Colonic mucosa (tissue), 4 donors: ENCODE results near the gene DSN1. TPM values are rescaled to one million over a fixed set of nuclear protein-coding genes. Genes with fewer than 3 reads are reported as not detected.

Experiments used
- DNase-seq: peaks from one replicate; pipeline ENCODE4 v3.0.0-alpha.2; 2020
- H3K27ac ChIP-seq: fragments of 200-600 bp; one replicate; pipeline ENCODE4 v1.8.0; 2021
- H3K27me3 ChIP-seq: fragments of 200-600 bp; one replicate; pipeline ENCODE4 v1.8.0; 2021
- H3K36me3 ChIP-seq: fragments of 200-600 bp; one replicate; pipeline ENCODE4 v1.8.0; 2021
- H3K4me1 ChIP-seq: fragments of 200-600 bp; one replicate; pipeline ENCODE4 v1.8.0; 2021; ENCODE audit warnings: mild to moderate bottlenecking
- H3K4me3 ChIP-seq: fragments of 200-600 bp; one replicate; pipeline ENCODE4 v1.8.0; 2021
- H3K9ac ChIP-seq, 2 donors: one replicate each; pipeline ENCODE4 v1.7.0; 2013; ENCODE audit warnings: control low read depth in 2 of 2, low read depth in 2 of 2, low read length in 2 of 2
- H3K9me3 ChIP-seq: fragments of 200-600 bp; one replicate; pipeline ENCODE4 v1.8.0; 2021
- intact Hi-C: fragments of 100-400 bp; cut with DNase I; formaldehyde crosslinking; loops from one replicate; pipeline ENCODE4 v1.14.1; 2022
- total RNA-seq, 2 donors: library from RNA; stranded (reverse); fragmentation: NEBNext Ultra II Directional in 1 of 2; extraction: Animal tissue kit (Norgen Biotek cat#: 25700) in 1 of 2; gene quantifications; one replicate each; pipeline ENCODE4 v1.2.1, GENCODE V29; 2021
- TF ChIP-seq, protein P1 (sequence below): fragments of 200-600 bp; IDR thresholded peaks from one replicate; pipeline ENCODE4 v1.8.0; 2022; ENCODE audit warnings: antibody characterized with exemption, mild to moderate bottlenecking
- donor health status: healthy.
- donor health status: DM: no; HTN: no; CAD: no.
- donor health status: DM: no; HTN: no; CAD: no.

Gene DSN1
- total RNA-seq, 2 donors from 2014 or later, result 10.9 to 24.2 TPM

DNA sequence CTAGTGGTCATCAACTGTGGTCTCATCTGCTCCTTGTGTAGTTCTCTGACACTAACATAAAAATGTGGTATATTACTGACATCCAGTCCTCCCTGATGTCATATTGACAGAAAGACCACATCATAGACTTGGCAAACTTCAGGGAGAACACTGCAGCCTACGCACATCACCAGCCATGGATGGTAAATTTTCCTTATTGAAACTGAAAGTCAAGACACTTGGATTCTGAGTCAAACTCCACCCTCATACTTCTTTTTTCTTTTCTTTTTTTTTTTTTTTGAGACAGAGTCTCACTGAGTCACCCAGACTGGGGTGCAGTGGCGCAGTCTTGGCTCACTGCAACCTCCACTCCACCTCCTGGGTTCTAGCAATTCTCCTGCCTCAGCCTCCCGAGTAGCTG lies 53.1 kb downstream of the DSN1 start:
- Histone ChIP-seq H3K9ac (no peak overlapping the region), H3K4me3 (no peak overlapping the region), H3K27me3 (no peaks in the 10 kb centered on the region), H3K27ac (no peak overlapping the region), H3K36me3 (no peaks in the 10 kb centered on the region), H3K9me3 (no peaks in the 10 kb centered on the region), H3K4me1 (no peaks in the 10 kb centered on the region)
- TF ChIP-seq, protein P1, sequence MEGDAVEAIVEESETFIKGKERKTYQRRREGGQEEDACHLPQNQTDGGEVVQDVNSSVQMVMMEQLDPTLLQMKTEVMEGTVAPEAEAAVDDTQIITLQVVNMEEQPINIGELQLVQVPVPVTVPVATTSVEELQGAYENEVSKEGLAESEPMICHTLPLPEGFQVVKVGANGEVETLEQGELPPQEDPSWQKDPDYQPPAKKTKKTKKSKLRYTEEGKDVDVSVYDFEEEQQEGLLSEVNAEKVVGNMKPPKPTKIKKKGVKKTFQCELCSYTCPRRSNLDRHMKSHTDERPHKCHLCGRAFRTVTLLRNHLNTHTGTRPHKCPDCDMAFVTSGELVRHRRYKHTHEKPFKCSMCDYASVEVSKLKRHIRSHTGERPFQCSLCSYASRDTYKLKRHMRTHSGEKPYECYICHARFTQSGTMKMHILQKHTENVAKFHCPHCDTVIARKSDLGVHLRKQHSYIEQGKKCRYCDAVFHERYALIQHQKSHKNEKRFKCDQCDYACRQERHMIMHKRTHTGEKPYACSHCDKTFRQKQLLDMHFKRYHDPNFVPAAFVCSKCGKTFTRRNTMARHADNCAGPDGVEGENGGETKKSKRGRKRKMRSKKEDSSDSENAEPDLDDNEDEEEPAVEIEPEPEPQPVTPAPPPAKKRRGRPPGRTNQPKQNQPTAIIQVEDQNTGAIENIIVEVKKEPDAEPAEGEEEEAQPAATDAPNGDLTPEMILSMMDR, result no peak
- intact Hi-C loops, result no loop called here
- DNase-seq, result no peak

DNA sequence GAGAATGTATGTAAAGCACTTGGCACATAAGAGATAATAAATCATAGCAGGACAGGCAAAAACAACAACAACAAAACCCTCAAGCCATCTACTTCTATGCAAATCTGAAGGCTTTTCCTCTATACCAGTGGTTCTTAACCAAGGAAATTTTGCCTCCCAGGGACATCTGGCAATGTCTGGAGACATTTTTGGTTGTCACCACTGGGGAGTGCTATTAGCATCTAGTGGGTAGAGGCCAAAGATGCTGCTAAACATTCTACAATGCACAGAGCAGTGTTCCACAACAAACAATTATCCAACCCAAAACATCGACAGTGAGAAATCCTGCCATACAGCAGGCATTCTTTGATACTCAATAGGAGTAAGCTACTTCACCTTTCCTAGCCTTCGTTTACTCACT lies 55.9 kb downstream of the DSN1 start:
- H3K4me1 ChIP-seq, result no peaks in the 10 kb centered on the region
- H3K4me3 ChIP-seq, result no peak overlapping the region
- H3K36me3 ChIP-seq, result no peaks in the 10 kb centered on the region
- TF ChIP-seq, protein P1, result no peak
- no peaks in the 10 kb centered on the region for H3K9me3 ChIP-seq
- H3K27me3 ChIP-seq, result no peaks in the 10 kb centered on the region
- no peak overlapping the region for H3K9ac ChIP-seq
- H3K27ac ChIP-seq, result no peak overlapping the region
- intact Hi-C loops, result no loop called here
- DNase-seq, result no peak

DNA sequence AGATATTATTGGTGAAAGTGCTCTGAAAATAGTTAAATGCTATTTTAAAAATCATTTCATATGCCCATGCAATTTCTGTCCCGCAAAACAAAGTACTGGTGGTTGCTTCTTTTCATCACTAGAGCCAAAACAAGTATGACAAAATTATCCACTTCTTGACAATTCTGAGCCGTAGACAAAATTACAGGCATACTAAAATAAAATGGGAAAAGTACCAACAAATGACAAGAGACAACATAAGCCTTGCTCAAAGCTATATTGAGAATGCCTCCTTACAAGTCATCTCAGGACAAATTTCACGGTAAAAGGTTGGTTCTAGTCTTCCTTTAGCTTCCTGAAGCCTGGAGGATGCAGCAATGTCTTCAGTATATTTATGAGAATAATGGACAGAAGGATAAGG lies 56.5 kb downstream of the DSN1 start:
- Histone ChIP-seq H3K36me3 (no peaks in the 10 kb centered on the region), H3K27me3 (no peaks in the 10 kb centered on the region), H3K27ac (no peak overlapping the region), H3K9me3 (no peaks in the 10 kb centered on the region), H3K4me1 (no peaks in the 10 kb centered on the region), H3K4me3 (no peak overlapping the region), H3K9ac (no peak overlapping the region)
- intact Hi-C loops, result no loop called here
- TF ChIP-seq, protein P1, result no peak
- no peak for DNase-seq

DNA sequence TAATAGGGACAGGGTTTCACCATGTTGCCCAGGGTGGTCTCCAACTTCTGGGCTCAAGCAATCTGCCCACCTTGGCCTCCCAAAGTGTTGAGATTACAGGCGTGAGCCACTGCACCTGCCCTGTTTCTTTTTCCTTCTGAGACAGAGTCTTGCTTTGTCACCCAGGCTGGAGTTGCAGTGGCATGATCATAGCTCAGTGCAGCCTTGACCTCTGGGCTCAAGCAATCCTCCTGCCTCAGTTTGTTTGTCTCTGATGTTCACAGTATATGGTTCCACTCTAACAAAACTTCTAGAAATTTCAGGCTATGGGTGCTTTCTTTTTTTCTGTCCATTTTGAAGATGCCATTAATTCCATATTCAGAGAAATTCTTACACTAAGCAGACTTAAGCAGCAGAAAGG lies 60.8 kb downstream of the DSN1 start:
- H3K4me3 ChIP-seq, result no peak overlapping the region
- intact Hi-C loops, result no loop called here
- H3K27ac ChIP-seq, result no peak overlapping the region
- no peaks in the 10 kb centered on the region for H3K4me1 ChIP-seq
- no peaks in the 10 kb centered on the region for H3K27me3 ChIP-seq
- H3K36me3 ChIP-seq, result no peaks in the 10 kb centered on the region
- TF ChIP-seq, protein P1, result no peak
- no peak for DNase-seq
- no peaks in the 10 kb centered on the region for H3K9me3 ChIP-seq
- no peak overlapping the region for H3K9ac ChIP-seq

DNA sequence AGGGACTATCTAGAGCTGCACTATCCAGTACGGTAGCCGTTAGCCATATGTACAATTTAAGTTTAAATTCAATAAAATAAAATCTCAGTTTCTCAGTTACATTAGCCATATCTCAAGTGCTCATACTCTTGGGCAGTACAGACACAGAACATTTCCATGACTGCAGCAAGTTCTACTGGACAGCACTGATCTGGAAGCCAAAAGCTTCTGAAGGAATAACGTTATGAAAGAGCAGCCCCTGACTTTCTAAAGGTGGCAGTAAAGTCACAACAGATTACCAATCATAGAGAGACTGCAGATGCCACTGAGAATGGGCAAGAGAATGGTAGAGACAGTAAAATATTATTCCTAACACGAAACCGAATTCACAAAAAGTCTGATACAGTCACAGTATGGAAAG lies 64.4 kb downstream of the DSN1 start:
- intact Hi-C loops, result no loop called here
- TF ChIP-seq, protein P1, result no peak
- Histone ChIP-seq H3K36me3 (no peaks in the 10 kb centered on the region), H3K27me3 (no peaks in the 10 kb centered on the region), H3K27ac (no peak overlapping the region), H3K4me1 (no peaks in the 10 kb centered on the region), H3K4me3 (no peak overlapping the region), H3K9me3 (no peaks in the 10 kb centered on the region), H3K9ac (no peak overlapping the region)
- DNase-seq, result no peak

DNA sequence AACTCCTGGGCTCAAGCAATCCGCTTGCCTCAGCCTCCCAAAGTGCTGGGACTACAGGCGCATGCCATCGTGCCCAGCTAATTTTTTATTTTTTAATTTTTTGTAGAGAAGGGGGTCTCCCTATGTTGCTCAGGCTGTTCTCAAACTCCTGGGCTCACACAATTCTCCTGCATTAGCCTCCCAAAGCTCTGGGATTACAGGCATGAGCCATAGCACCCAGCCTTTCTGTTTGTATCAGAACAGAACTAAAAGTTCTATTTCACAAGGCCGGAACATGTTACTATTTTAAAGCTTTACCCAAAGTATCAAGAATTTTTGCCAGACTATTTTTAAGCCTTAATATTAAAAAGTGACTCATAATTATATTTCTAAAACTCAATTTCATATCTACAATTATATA lies 70.0 kb downstream of the DSN1 start:
- intact Hi-C loops, result no loop called here
- TF ChIP-seq, protein P1, result no peak
- H3K27me3 ChIP-seq, result no peaks in the 10 kb centered on the region
- DNase-seq, result no peak
- H3K27ac ChIP-seq, result no peak overlapping the region
- H3K9me3 ChIP-seq, result no peaks in the 10 kb centered on the region
- no peaks in the 10 kb centered on the region for H3K4me1 ChIP-seq
- H3K36me3 ChIP-seq, result no peaks in the 10 kb centered on the region
- H3K9ac ChIP-seq, result no peak overlapping the region
- no peak overlapping the region for H3K4me3 ChIP-seq
